HG03575 (cell line): Measurements from ENCODE around the gene ABHD16B.
"Not testable (repeated sequence)": the region's sequence is repeated elsewhere in the genome, so short reads cannot be mapped to it uniquely, and the experiment has no call there.

Source experiments
- ATAC-seq: cut with Tn5 transposase; IDR thresholded peaks from one replicate; pipeline ENCODE4 v1.9.1; 2021; ENCODE audit not compliant: unreplicated experiment, insufficient number of reproducible peaks, low FRiP score; ENCODE audit errors: extremely low read depth

ABHD16B gene

DNA sequence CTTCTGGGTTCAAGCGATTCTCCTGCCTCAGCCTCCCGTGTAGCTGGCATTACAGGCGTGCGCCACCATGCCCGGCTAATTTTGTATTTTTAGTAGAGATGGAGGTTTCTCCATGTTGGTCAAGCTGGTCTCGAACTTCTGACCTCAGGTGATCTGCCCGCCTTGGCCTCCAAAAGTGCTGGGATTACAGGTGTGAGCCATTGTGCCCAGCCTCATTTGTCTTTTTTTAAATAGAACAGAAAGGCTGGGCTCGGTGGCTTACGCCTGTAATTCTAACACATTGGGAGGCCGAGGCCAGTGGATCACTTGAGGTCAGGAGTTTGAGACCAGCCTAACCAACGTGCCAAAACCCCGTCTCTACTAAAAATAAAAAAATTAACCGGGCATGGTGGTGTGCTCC, 5.7 kb downstream of the ABHD16B start:
- ATAC-seq = not testable (repeated sequence)

DNA sequence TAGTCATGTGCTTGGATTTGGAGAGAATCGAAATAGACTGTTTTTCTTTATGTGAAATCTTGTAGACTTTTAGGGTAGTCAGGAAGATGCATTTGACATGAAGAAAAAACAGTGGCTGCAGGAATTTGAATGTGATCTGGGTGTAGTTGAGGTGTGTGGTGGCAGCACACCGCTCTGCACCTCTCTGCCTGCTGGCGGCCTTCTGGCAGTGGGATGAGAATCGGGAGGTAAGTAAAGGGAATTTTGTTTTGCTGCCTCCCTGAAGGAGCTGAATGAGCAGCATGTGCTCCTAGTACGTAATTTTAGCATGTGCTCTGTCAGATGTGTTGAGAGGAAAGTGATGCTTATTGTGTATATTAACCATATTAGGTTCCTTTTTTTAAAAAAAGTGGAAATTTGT, 7.0 kb downstream of the ABHD16B start:
- ATAC-seq = no peak

DNA sequence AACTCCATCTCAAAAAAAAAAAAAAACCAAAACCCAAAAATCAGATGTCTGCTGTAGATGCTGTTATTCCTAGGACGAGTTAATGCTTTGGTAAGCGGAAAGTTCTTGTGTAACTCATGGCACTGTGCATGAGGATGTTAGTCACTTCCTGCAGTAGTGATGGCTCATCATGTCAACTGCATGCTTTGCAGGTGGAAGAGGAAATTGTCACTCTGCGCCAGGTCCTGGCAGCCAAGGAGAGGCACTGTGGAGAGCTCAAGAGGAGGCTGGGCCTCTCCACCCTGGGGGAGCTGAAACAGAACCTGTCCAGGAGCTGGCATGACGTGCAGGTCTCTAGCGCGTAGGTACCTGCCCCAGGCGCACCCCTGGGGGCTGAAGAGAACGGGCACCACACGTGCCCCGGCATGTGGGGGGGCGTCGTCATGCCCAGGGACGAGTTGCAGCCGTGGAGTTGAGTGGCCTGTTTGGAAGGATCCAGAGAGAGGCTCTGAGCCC, 12.2 kb downstream of the ABHD16B start:
- no peak for ATAC-seq

DNA sequence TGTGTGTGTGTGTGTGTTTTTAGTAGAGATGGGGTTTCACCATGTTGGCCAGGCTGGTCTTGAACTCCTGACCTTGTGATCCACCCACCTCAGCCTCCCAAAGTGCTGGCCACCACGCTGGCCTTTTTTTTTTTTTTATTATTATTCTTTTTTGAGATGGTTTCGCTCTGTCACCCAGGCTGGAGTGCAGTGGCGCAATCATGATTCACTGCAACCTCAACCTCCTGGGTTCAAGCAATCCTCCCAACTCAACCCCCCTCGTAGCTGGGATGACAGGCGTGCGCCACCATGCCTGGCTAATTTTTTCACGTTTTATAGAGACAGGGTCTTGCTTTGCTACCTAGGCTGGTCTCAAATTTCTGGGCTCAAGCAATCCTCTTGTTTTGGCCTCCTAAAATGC, 12.9 kb downstream of the ABHD16B start:
- not testable (repeated sequence) for ATAC-seq

DNA sequence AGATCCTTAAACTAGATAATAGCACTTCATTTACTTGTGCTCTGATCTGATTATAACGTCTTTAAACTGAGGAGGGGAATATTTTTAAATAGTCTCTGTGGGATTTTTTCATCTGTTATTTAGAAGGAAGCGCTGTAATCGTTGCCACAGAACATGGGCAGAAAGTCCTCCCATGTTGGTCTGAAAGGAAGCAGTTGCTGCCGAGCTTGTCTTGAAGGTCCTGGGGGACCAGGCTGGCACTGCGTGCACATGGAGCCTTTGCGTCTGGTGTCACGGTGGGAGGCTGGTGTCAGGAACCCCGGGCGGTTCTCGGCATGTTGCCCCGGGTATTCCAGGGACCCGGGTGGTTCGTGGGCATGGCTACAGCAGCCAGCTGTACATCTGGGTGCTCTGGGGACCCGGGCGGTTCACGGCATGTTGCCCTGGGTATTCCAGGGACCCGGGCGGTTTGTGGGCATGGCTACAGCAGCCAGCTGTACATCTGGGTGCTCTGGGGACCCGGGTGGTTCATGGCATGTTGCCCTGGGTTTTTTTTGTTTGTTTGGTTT, 15.3 kb downstream of the ABHD16B start:
- ATAC-seq = no peak

DNA sequence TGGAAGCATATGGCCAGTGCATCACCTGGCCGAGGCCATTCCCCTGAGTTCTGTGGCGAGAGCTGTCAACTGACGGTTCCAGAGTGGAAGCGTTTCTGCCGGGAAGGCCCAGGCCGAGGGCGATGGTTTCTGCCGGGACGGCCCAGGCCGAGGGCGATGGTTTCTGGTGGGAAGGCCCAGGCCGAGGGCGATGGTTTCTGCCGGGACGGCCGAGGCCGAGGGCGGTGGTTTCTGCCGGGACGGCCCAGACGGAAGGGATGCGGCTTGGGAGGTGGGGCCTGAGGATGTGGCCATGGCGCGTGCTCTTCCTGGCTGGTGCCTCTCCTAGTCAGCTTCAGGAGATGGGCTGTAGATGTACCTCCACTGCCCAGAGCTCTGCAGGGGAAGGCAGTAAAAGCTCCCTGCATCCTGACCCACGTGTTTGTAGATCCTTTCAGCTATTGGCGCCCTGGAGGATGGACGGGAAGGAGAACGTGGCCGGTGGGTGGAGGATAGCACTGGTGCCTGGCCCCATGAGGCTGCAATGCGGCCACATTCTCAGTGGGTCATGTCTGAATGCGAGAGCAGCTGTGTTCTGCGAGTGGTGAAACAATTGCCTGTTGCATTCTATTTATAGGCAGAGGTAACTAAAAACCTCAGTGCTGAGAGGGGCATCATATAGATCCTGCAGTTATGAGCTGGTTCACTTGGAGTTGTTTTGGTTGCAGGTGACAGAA, 16.6 kb downstream of the ABHD16B start:
- ATAC-seq = no peak

DNA sequence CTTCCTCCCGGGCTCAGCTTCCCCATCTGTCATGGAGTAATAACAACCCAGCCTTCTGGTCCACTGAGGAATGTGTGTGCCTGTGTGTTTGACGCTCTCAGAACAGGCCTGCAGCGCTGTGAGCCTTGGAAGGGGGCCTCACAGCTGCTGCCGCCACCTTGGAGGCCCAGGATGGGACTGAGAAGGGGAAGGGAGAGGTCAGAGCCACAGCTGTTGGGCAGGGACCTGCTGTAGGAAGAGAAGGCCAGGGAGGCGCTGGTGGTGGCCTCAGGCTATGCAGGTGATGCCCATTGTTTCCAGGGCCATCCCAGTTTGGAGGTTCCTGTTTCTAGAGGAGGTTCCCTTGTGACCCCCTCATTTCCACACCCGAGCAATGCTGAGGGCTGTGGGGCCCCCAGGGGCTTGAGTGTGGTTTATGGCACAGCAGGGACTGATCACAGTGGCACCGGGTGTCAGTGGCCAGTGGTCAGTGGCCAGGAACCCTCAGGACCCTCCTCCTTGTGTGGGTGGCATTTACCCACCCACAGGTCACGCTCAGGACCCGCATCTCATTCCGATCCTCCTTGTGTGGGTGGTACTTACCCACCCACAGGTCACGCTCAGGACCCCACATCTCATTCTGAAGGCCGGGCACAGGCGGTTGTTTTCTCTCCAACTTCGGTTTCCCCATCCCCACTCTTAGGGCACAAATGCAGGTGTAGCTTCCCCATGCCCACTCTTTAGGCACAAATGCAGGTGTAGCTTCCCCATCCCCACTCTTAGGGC, 17.8 kb downstream of the ABHD16B start:
- ATAC-seq = no peak

DNA sequence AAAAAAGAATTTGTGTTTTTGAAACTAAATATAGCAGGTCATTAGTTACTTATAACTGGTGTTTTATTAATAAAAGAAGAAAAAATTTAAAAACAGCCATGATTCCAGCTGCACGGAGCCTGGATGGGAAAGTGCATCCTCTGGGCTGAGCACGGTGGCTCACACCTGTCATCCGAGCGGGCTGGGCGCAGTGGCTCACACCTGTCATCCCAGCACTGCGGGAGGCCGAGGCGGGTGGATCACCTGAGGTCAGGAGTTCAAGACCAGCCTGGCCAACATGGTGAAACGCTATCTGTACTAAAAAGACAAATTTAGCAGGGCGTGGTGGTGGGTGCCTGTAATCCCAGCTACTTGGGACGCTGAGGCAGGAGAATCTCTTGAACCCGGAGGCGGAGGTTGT, 19.6 kb downstream of the ABHD16B start:
- not testable (repeated sequence) for ATAC-seq

DNA sequence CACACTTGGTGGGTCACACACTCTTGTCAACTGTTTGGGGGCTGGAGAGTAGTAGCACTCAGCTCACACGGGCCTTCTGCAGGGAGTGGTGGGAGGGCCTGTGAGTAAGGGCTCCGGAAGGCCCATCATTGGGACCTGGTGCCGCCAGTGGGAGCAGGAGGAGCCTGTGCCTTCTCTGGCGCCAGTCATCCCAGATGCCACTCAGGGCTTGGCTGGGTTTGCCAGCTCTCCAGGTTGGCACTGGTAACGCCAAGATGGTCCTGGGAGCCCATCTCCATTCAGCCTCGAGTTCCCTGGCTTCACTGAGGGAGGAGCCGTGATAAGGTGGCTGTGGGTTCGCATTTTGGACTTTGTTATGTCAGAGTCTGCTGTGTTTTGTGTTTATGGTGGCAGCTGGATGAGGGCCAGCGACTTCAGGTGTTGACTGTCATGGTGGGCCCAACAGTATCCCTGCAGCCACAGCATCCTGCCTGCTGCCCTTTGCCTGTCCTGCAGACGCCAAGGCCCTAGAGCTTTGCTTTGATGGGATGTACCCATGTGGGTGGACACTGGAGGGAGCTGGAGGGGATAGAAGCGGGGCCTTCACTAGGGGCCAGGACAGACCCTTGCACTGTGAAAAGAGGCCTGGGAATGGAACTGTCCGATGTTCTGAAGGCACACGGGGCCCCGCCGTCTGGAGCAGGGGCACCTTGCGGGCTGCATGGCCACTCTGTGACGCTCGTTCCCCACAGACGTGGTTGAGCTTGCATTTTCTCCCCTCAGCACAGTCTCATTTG, 20.3 kb downstream of the ABHD16B start:
- no peak for ATAC-seq

DNA sequence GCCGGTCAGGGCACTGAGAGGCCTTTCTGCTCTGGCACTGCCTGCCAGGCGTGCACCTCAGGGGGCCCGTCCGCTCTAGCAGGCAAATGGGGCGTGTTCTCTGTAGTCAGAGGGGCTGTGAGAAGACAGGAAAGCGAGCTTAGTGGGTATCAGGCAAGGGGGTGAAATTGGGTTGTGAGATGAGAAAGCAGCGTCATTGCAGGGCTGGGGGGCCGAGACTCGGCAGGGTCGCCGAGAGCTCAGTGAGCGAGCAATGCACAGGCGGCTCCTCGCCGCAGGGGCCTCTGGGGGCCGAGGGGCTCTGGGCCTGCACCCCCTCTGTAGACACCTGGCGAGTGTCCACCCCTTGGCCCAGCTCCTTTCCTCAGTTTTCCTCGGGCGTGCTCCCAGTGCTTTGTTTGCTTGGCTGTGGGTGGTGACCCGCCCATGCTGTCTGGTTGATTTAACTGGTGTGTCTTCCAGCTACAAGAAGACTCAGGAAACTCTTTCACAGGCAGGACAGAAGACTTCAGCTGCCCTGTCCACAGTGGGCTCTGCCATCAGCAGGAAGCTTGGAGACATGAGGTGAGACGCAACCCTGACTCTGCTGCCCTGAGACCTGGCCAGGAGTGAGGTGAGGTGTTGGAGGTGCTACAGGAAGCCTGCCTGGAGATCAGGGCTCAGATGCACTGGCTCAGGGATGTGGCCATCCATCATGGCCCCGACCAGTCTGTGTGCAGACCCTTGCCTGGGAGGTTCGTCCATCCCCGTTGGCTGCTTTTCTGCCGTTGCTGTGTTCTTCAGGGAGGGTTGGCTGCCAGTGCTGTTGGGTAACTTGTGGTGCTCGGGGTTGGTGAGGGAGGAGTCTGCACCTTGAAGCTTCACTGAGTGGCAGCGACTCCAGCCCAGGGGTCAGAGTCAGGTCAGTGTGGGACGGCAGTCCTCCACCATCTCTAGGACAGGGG, 21.2 kb downstream of the ABHD16B start:
- no peak for ATAC-seq

DNA sequence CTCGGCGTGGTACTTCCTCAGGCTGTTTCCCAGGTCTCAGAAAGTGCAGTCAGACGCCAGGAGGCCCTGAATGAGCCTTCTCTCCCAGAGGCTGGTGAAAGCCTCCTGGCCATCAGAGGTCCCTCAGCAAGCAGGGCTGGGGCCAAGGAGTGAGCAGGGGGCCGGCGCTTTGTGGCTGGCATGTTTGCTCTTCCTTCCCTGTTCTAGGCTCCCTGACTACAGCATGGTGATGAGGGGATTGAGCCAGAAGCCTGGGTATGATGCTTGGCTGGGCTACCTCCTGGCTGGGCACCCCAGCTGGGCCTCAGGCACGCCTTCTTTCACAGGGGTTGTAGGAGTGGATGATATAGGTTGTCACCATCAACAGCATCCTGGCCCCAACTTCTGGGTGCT, 21.9 kb downstream of the ABHD16B start:
- ATAC-seq = no peak

DNA sequence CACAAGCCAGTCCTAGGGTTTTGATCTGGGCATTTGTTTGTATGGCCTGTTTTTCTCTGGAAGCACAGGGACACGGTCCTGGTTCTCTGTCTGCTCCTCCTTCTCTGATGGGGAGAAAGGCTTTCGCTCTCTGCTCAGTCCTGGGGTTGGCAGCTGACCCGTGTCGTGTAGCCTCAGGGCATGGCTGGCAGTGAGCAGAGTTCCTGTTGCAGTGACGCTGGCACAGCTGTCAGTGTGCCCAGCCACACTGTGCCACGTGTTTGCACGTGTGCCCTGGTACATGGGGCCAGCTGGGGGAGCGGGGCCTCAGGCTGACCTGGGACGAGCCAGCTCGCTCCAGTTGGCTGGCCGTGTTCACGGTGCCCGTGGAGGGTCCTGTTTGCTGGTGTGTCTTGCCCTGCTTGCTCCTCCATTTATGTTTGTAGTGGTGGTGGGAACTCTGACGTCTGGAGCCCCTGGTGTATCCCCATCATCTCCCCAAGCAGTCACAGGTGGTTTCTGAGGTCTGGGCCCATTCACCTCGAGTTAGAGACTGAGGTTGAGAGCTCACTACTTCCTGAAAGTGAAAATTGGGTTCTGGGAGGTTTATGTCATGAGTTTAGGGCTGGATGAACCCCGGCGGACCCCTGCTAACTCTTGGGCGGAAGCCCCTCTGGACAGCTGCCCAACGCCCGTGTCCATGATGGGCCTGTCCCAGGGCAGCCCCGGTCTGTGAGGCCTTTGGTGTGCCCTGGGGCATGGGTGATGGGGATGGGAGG, 23.4 kb downstream of the ABHD16B start:
- ATAC-seq = no peak

DNA sequence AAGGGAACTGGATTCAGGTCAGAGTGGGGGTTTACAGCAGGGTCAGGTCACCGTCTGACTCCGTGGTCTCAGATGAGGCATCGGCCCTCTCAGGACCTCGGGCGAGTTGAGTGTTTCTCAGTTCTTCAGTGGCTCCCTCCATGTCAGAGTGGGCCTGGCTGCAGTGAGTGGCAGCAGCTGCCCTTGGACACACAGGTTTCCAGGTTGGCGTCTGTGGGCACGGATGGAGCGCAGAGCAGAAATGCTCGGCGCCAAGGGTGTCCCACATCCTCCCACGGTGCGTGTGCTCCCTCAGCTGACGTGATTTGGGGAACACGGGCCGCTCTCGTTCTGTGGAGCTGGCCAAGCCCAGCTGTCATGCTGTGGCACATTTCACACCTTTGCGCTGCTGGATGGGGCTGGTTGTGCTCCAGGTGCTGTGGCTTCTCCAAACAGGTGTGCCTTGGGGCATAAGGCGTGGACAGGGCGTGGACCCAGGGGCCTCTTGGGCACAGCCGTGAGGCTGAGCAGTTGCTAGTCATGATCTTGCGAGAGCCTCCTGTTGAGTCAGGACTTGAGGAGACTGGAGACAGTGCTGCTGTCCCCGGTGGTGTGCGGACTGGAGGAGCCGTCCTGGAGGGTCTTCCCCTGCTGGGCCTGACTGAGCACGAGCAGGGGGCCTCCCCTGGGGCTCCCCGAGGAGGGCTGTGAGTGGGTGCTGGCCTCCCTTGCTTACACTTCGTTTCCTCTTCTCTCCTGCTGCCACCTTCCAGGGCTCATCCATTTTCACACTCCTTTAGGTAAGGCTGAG, 24.2 kb downstream of the ABHD16B start:
- no peak for ATAC-seq

DNA sequence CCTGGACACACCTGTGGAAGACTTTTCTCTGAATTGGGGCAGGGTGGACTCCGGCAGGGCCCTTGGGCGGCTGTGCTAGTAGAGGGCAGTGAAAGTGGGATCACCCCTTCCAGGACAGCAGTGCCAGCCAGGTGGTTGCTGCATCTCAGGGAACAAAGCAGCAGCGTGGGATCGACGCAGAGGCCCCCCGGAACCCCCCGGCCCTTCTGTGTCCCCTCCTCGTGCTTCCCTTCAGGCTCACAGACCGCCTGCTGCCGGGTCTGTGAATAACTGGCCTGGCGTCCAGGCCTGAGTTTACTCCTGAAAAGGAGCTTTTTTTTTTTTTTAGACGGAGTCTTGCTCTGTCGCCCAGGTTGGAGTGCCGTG, 24.7 kb downstream of the ABHD16B start:
- ATAC-seq = no peak

DNA sequence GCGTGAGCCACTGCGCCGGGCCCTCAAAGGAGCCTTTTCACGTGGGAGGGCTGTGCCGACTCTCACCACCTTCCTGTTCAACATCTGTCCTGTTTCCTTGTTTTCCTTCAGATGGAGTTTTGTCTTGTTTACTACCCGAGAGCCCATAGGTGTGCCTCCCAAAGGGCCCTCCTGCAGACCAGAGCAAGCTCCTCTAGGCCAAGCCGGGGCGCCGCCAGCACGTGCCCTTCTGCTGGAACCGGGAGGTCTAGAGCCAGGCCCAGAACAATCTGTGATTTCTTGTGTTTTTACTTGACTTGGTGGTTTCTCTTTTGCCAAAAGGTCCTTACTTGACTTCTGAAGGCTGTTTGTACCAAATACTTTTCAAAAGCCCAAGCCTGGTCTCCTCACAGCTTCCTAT, 25.6 kb downstream of the ABHD16B start:
- no peak for ATAC-seq

DNA sequence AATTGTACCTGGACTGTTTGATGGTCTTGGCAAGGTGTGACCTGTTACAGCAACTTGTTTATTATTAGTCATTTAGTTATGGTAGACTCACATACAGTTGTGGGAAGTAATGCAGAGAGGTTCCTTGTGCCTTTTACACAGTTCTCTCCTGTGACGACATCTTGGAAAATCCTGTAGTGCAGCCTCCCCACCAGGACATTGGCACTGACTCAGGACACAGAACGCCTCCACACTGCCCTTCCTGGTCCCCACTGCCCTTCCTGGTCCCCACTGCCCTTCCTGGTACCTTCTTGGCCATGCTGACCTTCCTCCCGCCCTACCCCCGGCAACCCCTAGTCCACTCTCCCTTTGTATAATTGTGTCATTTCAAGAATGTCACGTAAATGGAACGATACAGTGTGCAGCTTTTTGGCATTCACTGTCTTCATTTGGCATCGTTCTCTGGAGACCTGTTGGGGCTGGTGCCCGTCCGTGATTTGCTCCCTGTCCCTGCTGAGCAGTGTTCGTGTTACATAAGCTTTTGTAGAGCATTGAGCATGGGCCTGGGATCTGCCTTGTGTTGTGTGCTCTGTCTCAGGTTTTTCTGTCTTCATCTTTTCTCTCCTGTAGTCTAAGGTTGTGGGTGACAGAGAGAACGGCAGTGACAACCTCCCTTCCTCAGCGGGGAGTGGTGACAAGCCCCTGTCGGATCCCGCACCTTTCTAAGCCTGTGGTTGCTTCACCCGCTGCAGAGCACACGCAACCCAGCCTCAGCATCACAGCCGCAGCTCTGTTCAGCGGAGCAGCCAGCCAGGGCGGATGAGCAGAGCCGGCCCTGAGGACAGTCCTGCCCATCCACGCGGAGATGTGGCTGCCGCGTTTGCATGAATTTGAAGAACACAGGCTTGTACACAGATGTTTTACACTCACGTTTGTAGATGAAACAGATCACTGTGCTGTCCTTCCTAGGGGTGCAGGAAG, 28.2 kb downstream of the ABHD16B start:
- no peak for ATAC-seq
